ENCODE measurements around the gene DQX1.

The DQX1 gene

GRCh38 chr2:74550231-74550630 is 24.2 kb upstream of the DQX1 start:
- intact Hi-C loops (cut with micrococcal nuclease) = no loop called here
- no peaks in the 10 kb centered on the region for H3K27me3 Mint-ChIP-seq
- peaks cover 52% of the 10 kb centered on the region for H3K4me1 Mint-ChIP-seq (ENCODE audit: low read depth)
- H3K9me3 Mint-ChIP-seq = no peaks in the 10 kb centered on the region
- peaks cover 47% of the 10 kb centered on the region for H3K36me3 Mint-ChIP-seq (ENCODE audit: low read depth)
- peak overlapping the region; percentile 84 for H3K4me3 Mint-ChIP-seq
- no peak overlapping the region for H3K27ac Mint-ChIP-seq

- H3K36me3 Mint-ChIP-seq (ENCODE audit: low read depth) = peaks cover 38% of the 10 kb centered on the region
- H3K4me1 Mint-ChIP-seq (ENCODE audit: low read depth) = peaks cover 52% of the 10 kb centered on the region
- H3K9me3 Mint-ChIP-seq = no peaks in the 10 kb centered on the region
- no peaks in the 10 kb centered on the region for H3K27me3 Mint-ChIP-seq
- H3K4me3 Mint-ChIP-seq = peak overlapping the region; percentile 84
- peak overlapping the region; percentile 79 for H3K27ac Mint-ChIP-seq
- intact Hi-C loops (cut with micrococcal nuclease) = loop anchor here (2.0 kb wide), 1 partner anchor 38 kb away; no protein-coding TSS in a partner anchor
Measured at GRCh38 chr2:74548900-74549826, 23.1 kb upstream of the DQX1 start.

DNA sequence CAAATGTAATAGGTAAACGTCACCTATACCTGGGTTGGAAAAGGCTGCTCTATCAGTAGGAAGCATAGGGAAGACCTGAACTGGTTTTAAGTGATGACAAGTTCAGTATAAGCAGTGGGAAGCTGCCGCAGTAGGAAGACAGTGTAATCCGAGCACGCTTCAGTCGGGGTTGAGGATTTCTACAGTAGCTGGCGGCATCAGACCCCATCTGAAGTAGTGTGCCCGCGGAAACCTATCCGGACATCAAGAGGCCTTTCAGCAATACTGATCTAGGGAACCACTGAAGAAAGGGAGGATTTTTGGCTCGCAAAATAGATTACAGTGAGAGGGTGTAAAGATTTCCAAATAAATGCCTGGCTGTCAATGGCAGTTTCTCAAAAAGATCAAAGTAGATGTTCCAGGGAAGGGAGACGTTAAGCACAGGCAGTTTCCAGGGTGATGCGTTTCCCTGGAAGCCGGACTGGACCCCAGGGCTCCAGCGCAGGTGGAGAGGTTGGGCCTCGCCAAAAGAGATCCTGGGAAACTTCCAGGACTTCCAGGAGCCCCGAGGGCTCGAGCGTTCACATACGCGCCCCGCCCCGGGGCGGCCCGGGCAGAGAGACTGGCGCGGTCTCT is 22.4 kb upstream of the DQX1 start:
- Mint-ChIP-seq H3K27me3 (no peaks in the 10 kb centered on the region), H3K4me3 (peak overlapping the region; percentile 84), H3K4me1 (ENCODE audit: low read depth) (peaks cover 47% of the 10 kb centered on the region), H3K9me3 (no peaks in the 10 kb centered on the region), H3K27ac (peak overlapping the region; percentile 79), H3K36me3 (ENCODE audit: low read depth) (peaks cover 38% of the 10 kb centered on the region)
- intact Hi-C loops (cut with micrococcal nuclease) = loop anchor here (2.0 kb wide), 1 partner anchor 38 kb away; no protein-coding TSS in a partner anchor

- H3K27me3 Mint-ChIP-seq = no peaks in the 10 kb centered on the region
- peaks cover 26% of the 10 kb centered on the region for H3K4me1 Mint-ChIP-seq (ENCODE audit: low read depth)
- intact Hi-C loops (cut with micrococcal nuclease) = no loop called here
- no peak overlapping the region for H3K27ac Mint-ChIP-seq
- peaks cover 31% of the 10 kb centered on the region for H3K36me3 Mint-ChIP-seq (ENCODE audit: low read depth)
- H3K4me3 Mint-ChIP-seq = no peak overlapping the region
- no peaks in the 10 kb centered on the region for H3K9me3 Mint-ChIP-seq
Measured at GRCh38 chr2:74546004-74546403, 20.0 kb upstream of the DQX1 start.

GRCh38 chr2:74544634-74545033 is 18.6 kb upstream of the DQX1 start:
- intact Hi-C loops (cut with micrococcal nuclease) = no loop called here

DNA sequence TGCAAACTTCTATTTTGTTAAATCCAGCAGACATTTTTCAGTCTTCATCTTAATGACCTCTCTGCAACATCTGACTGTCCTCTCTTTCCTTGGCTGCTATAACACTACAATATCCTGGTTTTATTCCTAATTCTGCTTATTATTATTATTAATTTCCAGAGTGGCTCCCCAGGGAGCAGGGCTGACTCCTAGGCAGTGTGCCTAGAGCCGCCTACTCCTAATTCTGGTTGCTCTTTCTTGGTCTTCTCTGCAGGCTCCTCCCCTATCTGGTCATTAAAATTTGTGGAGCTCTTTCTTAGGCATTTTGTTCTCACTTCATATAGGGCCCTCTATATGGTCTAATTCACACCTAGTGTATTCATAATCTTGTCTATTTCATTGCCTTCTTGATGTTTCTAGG is 16.9 kb upstream of the DQX1 start:
- no peak overlapping the region for H3K27ac Mint-ChIP-seq

More at GRCh38 chr2:74544634-74545033, 18.6 kb upstream of the DQX1 start:
- Mint-ChIP-seq H3K4me3 (no peak overlapping the region), H3K9me3 (no peaks in the 10 kb centered on the region), H3K27ac (no peak overlapping the region), H3K27me3 (no peaks in the 10 kb centered on the region), H3K36me3 (ENCODE audit: low read depth) (peaks cover 17% of the 10 kb centered on the region), H3K4me1 (ENCODE audit: low read depth) (peaks cover 13% of the 10 kb centered on the region)

DNA sequence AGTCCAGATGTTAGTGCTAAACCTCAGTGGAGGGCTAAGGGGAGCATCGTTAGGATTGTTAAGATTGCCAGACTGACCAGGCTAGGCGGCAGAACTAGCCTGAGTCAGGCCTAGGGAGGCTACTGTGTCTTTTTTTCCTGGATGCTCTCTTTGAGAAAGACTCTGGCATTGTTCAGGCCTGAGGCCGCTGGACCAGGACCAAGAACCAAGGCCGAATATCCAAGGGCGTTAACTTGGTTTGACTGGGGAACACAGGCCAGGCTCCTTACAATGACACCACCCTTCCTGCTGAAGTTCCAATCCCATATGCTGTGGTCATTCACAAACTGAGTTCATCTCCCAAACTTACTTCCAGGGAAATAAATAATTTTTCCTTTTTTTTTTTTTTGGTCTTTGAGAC is 14.3 kb upstream of the DQX1 start:
- Mint-ChIP-seq H3K27ac (no peak overlapping the region), H3K9me3 (no peaks in the 10 kb centered on the region), H3K4me1 (ENCODE audit: low read depth) (peaks cover 9% of the 10 kb centered on the region), H3K27me3 (peaks cover 2% of the 10 kb centered on the region), H3K4me3 (no peak overlapping the region), H3K36me3 (ENCODE audit: low read depth) (peaks cover 18% of the 10 kb centered on the region)
- intact Hi-C loops (cut with micrococcal nuclease) = no loop called here

More for the DNA sequence above, 16.9 kb upstream of the DQX1 start:
- peaks cover 11% of the 10 kb centered on the region for H3K36me3 Mint-ChIP-seq (ENCODE audit: low read depth)
- H3K9me3 Mint-ChIP-seq = no peaks in the 10 kb centered on the region
- intact Hi-C loops (cut with micrococcal nuclease) = no loop called here
- H3K4me1 Mint-ChIP-seq (ENCODE audit: low read depth) = peaks cover 9% of the 10 kb centered on the region
- H3K4me3 Mint-ChIP-seq = no peak overlapping the region
- peaks cover 2% of the 10 kb centered on the region for H3K27me3 Mint-ChIP-seq

DNA sequence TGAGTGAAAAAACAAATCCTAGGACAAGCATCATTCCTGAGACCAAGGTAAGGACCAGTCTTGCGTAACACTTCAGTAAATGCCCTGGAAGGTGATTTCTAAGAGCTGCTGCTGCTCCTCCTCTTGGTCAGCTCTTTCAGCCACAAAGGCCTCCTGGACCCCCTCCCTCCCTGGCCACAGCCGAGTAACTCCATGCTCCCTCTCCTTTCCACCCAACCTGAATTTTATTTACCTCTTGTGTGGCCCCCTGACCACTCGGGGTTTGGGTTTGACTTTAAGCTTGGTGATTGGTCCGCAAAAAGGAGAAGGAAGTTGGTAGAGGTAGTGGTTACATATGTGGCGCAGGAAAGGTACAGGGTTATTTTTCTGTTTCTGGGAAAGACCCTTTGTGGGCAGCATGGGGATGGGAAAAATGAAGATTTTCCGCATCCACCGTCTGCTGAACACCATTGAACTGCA is 12.9 kb upstream of the DQX1 start:
- Mint-ChIP-seq H3K27ac (no peak overlapping the region), H3K9me3 (no peaks in the 10 kb centered on the region), H3K4me3 (no peak overlapping the region), H3K4me1 (ENCODE audit: low read depth) (peaks cover 9% of the 10 kb centered on the region), H3K27me3 (peaks cover 2% of the 10 kb centered on the region), H3K36me3 (ENCODE audit: low read depth) (peaks cover 29% of the 10 kb centered on the region)
- intact Hi-C loops (cut with micrococcal nuclease) = no loop called here

GRCh38 chr2:74537140-74537539 is 11.1 kb upstream of the DQX1 start:
- H3K36me3 Mint-ChIP-seq (ENCODE audit: low read depth) = peaks cover 40% of the 10 kb centered on the region
- H3K27me3 Mint-ChIP-seq = peaks cover 2% of the 10 kb centered on the region

GRCh38 chr2:74536166-74536950 is 10.3 kb upstream of the DQX1 start:
- Mint-ChIP-seq H3K27ac (no peak overlapping the region), H3K4me1 (ENCODE audit: low read depth) (peaks cover 19% of the 10 kb centered on the region)
- intact Hi-C loops (cut with micrococcal nuclease) = no loop called here

More at GRCh38 chr2:74537140-74537539, 11.1 kb upstream of the DQX1 start:
- Mint-ChIP-seq H3K4me1 (ENCODE audit: low read depth) (peaks cover 11% of the 10 kb centered on the region), H3K9me3 (no peaks in the 10 kb centered on the region), H3K27ac (no peak overlapping the region), H3K4me3 (no peak overlapping the region)
- intact Hi-C loops (cut with micrococcal nuclease) = no loop called here

DNA sequence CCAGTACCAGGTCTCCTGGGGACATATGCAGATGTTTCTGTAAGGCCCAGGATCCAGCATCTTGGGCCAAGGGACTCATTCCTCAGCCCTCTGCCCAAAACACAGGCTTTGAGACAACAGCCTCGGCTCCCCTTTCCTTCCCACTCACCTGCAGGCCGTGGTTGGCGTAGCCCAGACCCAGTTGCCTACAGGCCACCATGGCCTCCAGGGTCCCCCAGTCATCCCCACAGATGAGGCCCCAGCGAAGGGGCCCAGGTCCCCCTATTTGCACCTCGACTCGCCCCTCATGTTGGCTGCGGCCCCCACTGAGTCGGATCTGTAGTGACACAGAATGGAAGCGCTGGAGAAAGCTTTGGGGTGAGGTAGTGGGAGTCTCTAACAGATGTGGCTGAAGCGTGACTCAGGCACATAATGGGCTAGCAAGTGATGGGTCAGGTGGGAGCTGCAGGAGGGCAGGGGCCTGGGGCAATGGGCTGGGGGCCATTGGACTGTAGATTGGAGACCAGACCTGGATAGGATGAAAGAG is 9.5 kb upstream of the DQX1 start:
- Mint-ChIP-seq H3K27ac (no peak overlapping the region), H3K4me1 (ENCODE audit: low read depth) (peaks cover 27% of the 10 kb centered on the region), H3K36me3 (ENCODE audit: low read depth) (peaks cover 50% of the 10 kb centered on the region), H3K9me3 (no peaks in the 10 kb centered on the region), H3K27me3 (peaks cover 2% of the 10 kb centered on the region), H3K4me3 (no peak overlapping the region)
- intact Hi-C loops (cut with micrococcal nuclease) = no loop called here

More at GRCh38 chr2:74536166-74536950, 10.3 kb upstream of the DQX1 start:
- H3K4me3 Mint-ChIP-seq = no peak overlapping the region
- peaks cover 43% of the 10 kb centered on the region for H3K36me3 Mint-ChIP-seq (ENCODE audit: low read depth)
- no peaks in the 10 kb centered on the region for H3K9me3 Mint-ChIP-seq
- H3K27me3 Mint-ChIP-seq = peaks cover 2% of the 10 kb centered on the region

DNA sequence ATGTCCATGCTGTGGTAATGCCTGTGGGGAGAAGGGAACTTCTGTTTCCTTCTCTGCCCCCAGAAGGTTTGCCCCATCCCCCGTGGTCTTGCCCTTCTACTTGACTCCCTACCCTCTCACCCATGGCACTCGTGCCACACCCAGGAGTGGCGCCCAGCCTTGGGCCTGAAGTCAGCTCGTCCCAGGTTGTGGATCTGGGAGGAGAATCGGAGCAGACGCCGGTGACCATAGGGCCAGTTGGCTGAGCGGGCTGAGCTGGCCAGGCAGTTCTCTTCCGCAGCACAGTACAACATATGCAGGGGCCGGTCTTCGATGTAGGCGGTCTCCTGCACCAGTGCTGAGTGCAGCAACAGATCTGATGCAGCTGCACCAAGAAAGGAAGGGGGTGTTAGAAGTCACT is 8.4 kb upstream of the DQX1 start:
- Mint-ChIP-seq H3K9me3 (no peaks in the 10 kb centered on the region), H3K4me3 (no peak overlapping the region), H3K4me1 (ENCODE audit: low read depth) (peaks cover 24% of the 10 kb centered on the region), H3K27me3 (peaks cover 2% of the 10 kb centered on the region), H3K27ac (no peak overlapping the region), H3K36me3 (ENCODE audit: low read depth) (peaks cover 50% of the 10 kb centered on the region)
- intact Hi-C loops (cut with micrococcal nuclease) = loop anchor here (5.0 kb wide), 3 partner anchors 37 to 282 kb away; partner anchors contain the start of gene LBX2

DNA sequence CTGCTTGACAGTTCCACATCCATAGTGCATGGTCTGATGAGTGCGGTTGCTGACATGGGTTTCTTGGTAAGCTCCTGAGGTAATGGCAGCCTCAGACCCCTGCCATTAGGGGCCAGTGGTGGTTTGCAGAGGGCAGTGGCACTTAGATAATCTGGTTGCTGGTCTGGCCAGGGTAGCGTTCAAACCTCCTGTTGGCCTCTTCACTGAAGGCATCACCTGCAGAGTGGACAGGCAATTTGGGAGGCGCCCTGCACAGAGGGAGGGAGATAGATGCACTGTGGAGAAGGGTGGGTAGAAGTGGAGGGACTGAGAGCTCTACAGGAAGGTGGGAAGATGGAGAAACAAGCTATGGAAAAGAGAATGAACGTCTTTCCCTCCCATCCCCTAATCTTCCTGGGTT is 7.4 kb upstream of the DQX1 start:
- peaks cover 60% of the 10 kb centered on the region for H3K36me3 Mint-ChIP-seq (ENCODE audit: low read depth)
- H3K4me1 Mint-ChIP-seq (ENCODE audit: low read depth) = peaks cover 23% of the 10 kb centered on the region
- H3K4me3 Mint-ChIP-seq = no peak overlapping the region
- peaks cover 2% of the 10 kb centered on the region for H3K27me3 Mint-ChIP-seq
- H3K27ac Mint-ChIP-seq = no peak overlapping the region
- H3K9me3 Mint-ChIP-seq = no peaks in the 10 kb centered on the region
- intact Hi-C loops (cut with micrococcal nuclease) = loop anchor here (5.0 kb wide), 3 partner anchors 36 to 281 kb away; partner anchors contain the start of gene LBX2

All from dendritic cell treated with granulocyte-macrophage colony-stimulating factor and Interleukin-4, amounts not matched to agents 40 ng/mL and 50 ng/mL, for 4 days (primary cell).